Left lung (tissue), 10 donors: ENCODE measurements around the gene KLC1. TPM values are rescaled to one million over a fixed set of nuclear protein-coding genes. Genes with fewer than 3 reads are reported as not detected.

ENCODE experiments used
- ATAC-seq: fragments of 200-7000 bp; cut with Tn5 transposase; one replicate; pipeline ENCODE4 v1.9.1; 2020; ENCODE audit warnings: moderate library complexity
- DNase-seq, 4 donors: peaks; one replicate each; pipeline ENCODE4 v3.0.0-alpha.2; 2013 to 2020
- H3K27ac ChIP-seq, 2 donors: fragments of 200-600 bp; sonication (generic) in 1 of 2; one replicate each; pipeline versions ENCODE4 v1.5.0 to v1.8.0; 2020 to 2021
- H3K27me3 ChIP-seq, 2 donors: fragments of 200-600 bp; sonication (generic) in 1 of 2; one replicate each; pipeline versions ENCODE4 v1.5.0 to v1.8.0; 2020 to 2021
- H3K36me3 ChIP-seq, 2 donors: fragments of 200-600 bp; sonication (generic) in 1 of 2; one replicate each; pipeline versions ENCODE4 v1.5.0 to v1.8.0; 2020 to 2021
- H3K4me1 ChIP-seq, 2 donors: fragments of 200-600 bp; one replicate each; pipeline ENCODE4 v1.8.0; 2021
- H3K4me3 ChIP-seq, 2 donors: fragments of 200-600 bp; sonication (generic) in 1 of 2; one replicate each; pipeline versions ENCODE4 v1.5.0 to v1.8.0; 2020 to 2021; ENCODE audit warnings: mild to moderate bottlenecking in 1 of 2
- H3K9me3 ChIP-seq, 2 donors: fragments of 200-600 bp; sonication (generic) in 1 of 2; one replicate each; pipeline versions ENCODE4 v1.5.0 to v1.8.0; 2020 to 2021
- CTCF ChIP-seq, 2 donors: fragments of 200-600 bp; sonication (generic) in 1 of 2; IDR thresholded peaks; one replicate each; pipeline versions ENCODE4 v1.5.0 to v1.8.0; 2021; ENCODE audit warnings: antibody characterized with exemption in 2 of 2
- intact Hi-C, 2 donors: fragments of 100-400 bp; cut with DNase I; formaldehyde crosslinking; loops; one replicate each; pipeline versions ENCODE4 v1.11.2 to v1.14.2; 2022
- polyA plus RNA-seq, 6 donors: library from polyadenylated mRNA; unstranded; fragments of 120-200 nt; gene quantifications; one replicate each; pipeline ENCODE4 v1.2.1, GENCODE V29; 2013; ENCODE audit not compliant: insufficient read length in 6 of 6
- total RNA-seq, 2 donors: library from RNA; stranded (reverse); fragmentation: NEBNext Ultra II Directional; extraction: Animal tissue kit (Norgen Biotek cat#: 25700); gene quantifications; one replicate each; pipeline ENCODE4 v1.2.1, GENCODE V29; 2021
- donor health status: DM: no; HTN: yes; CAD: no.
- donor health status: DM: no; HTN: no; CAD: no.

The KLC1 gene
- total and polyA plus RNA-seq, 8 donors, result 126 to 185 (median 156) TPM

GRCh38 chr14:103739793-103740501, 110.9 kb downstream of the KLC1 start:
- ATAC-seq (no peak), DNase-seq (peak in 1 of 4 donors; percentile 77)
- H3K36me3 ChIP-seq, result peaks cover 0 to 95% of the 10 kb centered on the region in 2 donors
- H3K4me3 ChIP-seq, result no peak overlapping the region
- no peaks in the 10 kb centered on the region for H3K9me3 ChIP-seq
- H3K4me1 ChIP-seq, result no peaks in the 10 kb centered on the region
- no peak overlapping the region for H3K27ac ChIP-seq
- TF ChIP-seq CTCF (IDR thresholded peaks at IDR 0.05), result no peak
- intact Hi-C loops, result no loop called here
- no peaks in the 10 kb centered on the region for H3K27me3 ChIP-seq

- ATAC-seq, result no peak
- no peak for DNase-seq
- Histone ChIP-seq H3K27ac (no peak overlapping the region), H3K9me3 (no peaks in the 10 kb centered on the region), H3K36me3 (peaks cover 0 to 96% of the 10 kb centered on the region in 2 donors), H3K27me3 (no peaks in the 10 kb centered on the region), H3K4me1 (no peaks in the 10 kb centered on the region), H3K4me3 (no peak overlapping the region)
- intact Hi-C loops, result no loop called here
- no peak for TF ChIP-seq CTCF (IDR thresholded peaks at IDR 0.05)
Observed at GRCh38 chr14:103740991-103741689, 112.1 kb downstream of the KLC1 start.

GRCh38 chr14:103741876-103742275, 112.9 kb downstream of the KLC1 start:
- DNase-seq (peak in 1 of 4 donors; percentile 52), ATAC-seq (no peak)
- peaks cover 0 to 94% of the 10 kb centered on the region in 2 donors for H3K36me3 ChIP-seq
- no peak overlapping the region for H3K27ac ChIP-seq
- H3K9me3 ChIP-seq, result no peaks in the 10 kb centered on the region
- intact Hi-C loops, result no loop called here
- H3K4me1 ChIP-seq, result no peaks in the 10 kb centered on the region
- no peak for TF ChIP-seq CTCF (IDR thresholded peaks at IDR 0.05)
- no peak overlapping the region for H3K4me3 ChIP-seq
- no peaks in the 10 kb centered on the region for H3K27me3 ChIP-seq

GRCh38 chr14:103742499-103743255, 113.7 kb downstream of the KLC1 start:
- DNase-seq (no peak), ATAC-seq (no peak)
- Histone ChIP-seq H3K4me1 (no peaks in the 10 kb centered on the region), H3K36me3 (peaks cover 0 to 91% of the 10 kb centered on the region in 2 donors), H3K27ac (no peak overlapping the region), H3K27me3 (no peaks in the 10 kb centered on the region), H3K4me3 (no peak overlapping the region), H3K9me3 (no peaks in the 10 kb centered on the region)
- TF ChIP-seq CTCF (IDR thresholded peaks at IDR 0.05), result no peak
- intact Hi-C loops, result no loop called here

- ATAC-seq (no peak), DNase-seq (peak in 1 of 4 donors; percentile 50)
- Histone ChIP-seq H3K27me3 (no peaks in the 10 kb centered on the region), H3K9me3 (no peaks in the 10 kb centered on the region), H3K4me3 (no peak overlapping the region), H3K27ac (no peak overlapping the region), H3K36me3 (peaks cover 0 to 88% of the 10 kb centered on the region in 2 donors), H3K4me1 (no peaks in the 10 kb centered on the region)
- intact Hi-C loops, result no loop called here
- TF ChIP-seq CTCF (IDR thresholded peaks at IDR 0.05), result no peak
Observed at GRCh38 chr14:103743691-103744090, 114.7 kb downstream of the KLC1 start.
